OCI-LY7 (cell line): Measurements from ENCODE around the gene ASIC2. TPM values are rescaled to one million over a fixed set of nuclear protein-coding genes. Genes with fewer than 3 reads are reported as not detected.

Experiments used
- BruUV-seq: library from RNA; stranded (reverse); fragments of 400-500 nt; replicated peaks from 2 replicates; lab custom pipeline; 2021; lab: Mats Ljungman, UMichigan
- CTCF ChIA-PET: fragments of 300-600 bp; sonication (Branson Sonifier 250); formaldehyde crosslinking; loops from one replicate; lab custom pipeline; 2022; ENCODE audit warnings: antibody characterized with exemption; ENCODE audit not compliant: unreplicated experiment; lab: Charles Lee
- POLR2A ChIA-PET: fragments of 300-600 bp; sonication (Branson Sonifier 250); formaldehyde crosslinking; loops from one replicate; lab custom pipeline; 2022; ENCODE audit warnings: antibody characterized with exemption; lab: Charles Lee
- DNase-seq: peaks from one replicate; pipeline ENCODE4 v3.0.0-alpha.2; 2015; ENCODE audit warnings: low spot score
- H2AFZ ChIP-seq: fragments of 200-600 bp; sonication (generic), shearing (Covaris generic); 2 replicates; pipeline ENCODE4 v1.6.1; 2014; ENCODE audit warnings: mild to moderate bottlenecking, antibody characterized with exemption, low read length, moderate library complexity
- H3K27ac ChIP-seq: fragments of 200-600 bp; sonication (generic); 2 replicates; pipeline ENCODE4 v1.5.1; 2014; ENCODE audit warnings: mixed run types, low read depth, mild to moderate bottlenecking, moderate library complexity, low read length, inconsistent platforms; ENCODE audit not compliant: poor library complexity, severe bottlenecking
- H3K36me3 ChIP-seq: fragments of 200-600 bp; sonication (generic); 2 replicates; pipeline ENCODE4 v1.6.1; 2014; ENCODE audit warnings: mild to moderate bottlenecking, antibody characterized with exemption, low read length, moderate library complexity, mixed read lengths; ENCODE audit not compliant: insufficient read depth
- H3K4me1 ChIP-seq: fragments of 200-600 bp; sonication (generic); 2 replicates; pipeline ENCODE4 v1.5.1; 2014; ENCODE audit warnings: mild to moderate bottlenecking, low read length; ENCODE audit not compliant: insufficient read depth, poor library complexity, severe bottlenecking
- H3K4me2 ChIP-seq: fragments of 200-600 bp; sonication (generic); 2 replicates; pipeline ENCODE4 v1.6.1; 2014; ENCODE audit warnings: mild to moderate bottlenecking, low read length
- H3K4me3 ChIP-seq: fragments of 200-600 bp; sonication (generic); 2 replicates; pipeline ENCODE4 v1.5.1; 2014; ENCODE audit warnings: mild to moderate bottlenecking, low read depth, low read length; ENCODE audit not compliant: poor library complexity, severe bottlenecking
- H3K79me2 ChIP-seq: fragments of 200-600 bp; sonication (generic); 2 replicates; pipeline ENCODE4 v1.6.1; 2016; ENCODE audit warnings: low read depth, mild to moderate bottlenecking, low read length, moderate library complexity, mixed read lengths; ENCODE audit not compliant: insufficient read depth
- H3K9me2 ChIP-seq: fragments of 200-600 bp; sonication (generic); 2 replicates; pipeline ENCODE4 v1.6.1; 2016; ENCODE audit warnings: mild to moderate bottlenecking, low read length, mixed read lengths; ENCODE audit not compliant: insufficient read depth
- H3K9me3 ChIP-seq: fragments of 200-600 bp; sonication (generic); 2 replicates; pipeline ENCODE4 v1.6.1; 2014; ENCODE audit warnings: mild to moderate bottlenecking, mixed run types, low read length, mixed read lengths
- H4K20me1 ChIP-seq: fragments of 200-600 bp; sonication (generic); 2 replicates; pipeline ENCODE4 v1.6.1; 2014; ENCODE audit warnings: mild to moderate bottlenecking, antibody characterized with exemption, low read length, moderate library complexity, mixed read lengths; ENCODE audit not compliant: insufficient read depth
- CTCF ChIP-seq: fragments of 200-600 bp; sonication (generic); conservative IDR thresholded peaks from 2 replicates; pipeline ENCODE4 v1.5.1; 2014; ENCODE audit warnings: mild to moderate bottlenecking, antibody characterized with exemption, low read length, moderate library complexity, mixed read lengths
- EZH2phosphoT487 ChIP-seq: fragments of 200-600 bp; sonication (generic); IDR thresholded peaks from 2 replicates; pipeline ENCODE4 v1.6.1; 2018; ENCODE audit warnings: low read depth, borderline replicate concordance, mild to moderate bottlenecking, mixed run types, antibody characterized with exemption, low read length, moderate library complexity, mixed read lengths
- intact Hi-C: fragments of 100-400 bp; cut with micrococcal nuclease; formaldehyde crosslinking; loops from one replicate; pipeline ENCODE4 v1.10.0; 2022; ENCODE audit not compliant: unreplicated experiment
- total RNA-seq, 2 experiments: library from RNA; depleted of rRNA in 1 of 2; stranded (reverse); fragments of >200 nt in 1 of 2; shearing (Covaris generic) in 1 of 2; gene quantifications; 2 replicates each; pipeline ENCODE4 v1.2.3, GENCODE V29; 2014 to 2022

ASIC2 gene
- total RNA-seq, 2 experiments from 2014 or later = not detected

GRCh38 chr17:33175562-33175961 is 117.5 kb downstream of the ASIC2 start:
- no peaks in the 10 kb centered on the region for H3K9me2 ChIP-seq
- intact Hi-C loops = no loop called here
- ChIA-PET POLR2A (interaction anchor here (1.1 kb wide), 1 partner anchor 14 kb away, joined by 3 read pairs; no protein-coding TSS in a partner anchor), CTCF (interaction anchor here (1.1 kb wide), 1 partner anchor 20 kb away, joined by 3 read pairs; no protein-coding TSS in a partner anchor)
- DNase-seq = no peak
- no TSS peak for BruUV-seq
- H3K27ac ChIP-seq = no peak overlapping the region
- no peaks in the 10 kb centered on the region for H3K36me3 ChIP-seq
- no peaks in the 10 kb centered on the region for H4K20me1 ChIP-seq
- H3K4me3 ChIP-seq = no peak overlapping the region
- no peaks in the 10 kb centered on the region for H3K9me3 ChIP-seq
- H3K4me1 ChIP-seq = no peaks in the 10 kb centered on the region
- no peak for TF ChIP-seq CTCF
- no peak for TF ChIP-seq EZH2phosphoT487
- no peak overlapping the region for H3K4me2 ChIP-seq
- no peaks in the 10 kb centered on the region for H3K79me2 ChIP-seq
- H2AFZ ChIP-seq = no peak overlapping the region

- CTCF ChIA-PET = no interaction called here
- DNase-seq = no peak
- no peaks in the 10 kb centered on the region for H3K9me2 ChIP-seq
- H3K27ac ChIP-seq = no peak overlapping the region
- no peak overlapping the region for H3K4me3 ChIP-seq
- no peaks in the 10 kb centered on the region for H3K9me3 ChIP-seq
- no peaks in the 10 kb centered on the region for H3K79me2 ChIP-seq
- intact Hi-C loops = no loop called here
- no peak overlapping the region for H3K4me2 ChIP-seq
- H3K36me3 ChIP-seq = no peaks in the 10 kb centered on the region
- no peaks in the 10 kb centered on the region for H4K20me1 ChIP-seq
- BruUV-seq = no TSS peak
- H3K4me1 ChIP-seq = no peaks in the 10 kb centered on the region
- no peak for TF ChIP-seq CTCF
- TF ChIP-seq EZH2phosphoT487 = no peak
- no peak overlapping the region for H2AFZ ChIP-seq
- POLR2A ChIA-PET = no interaction called here
Measured at GRCh38 chr17:33171931-33172330, 121.2 kb downstream of the ASIC2 start.

- Histone ChIP-seq H3K4me3 (no peak overlapping the region), H2AFZ (no peak overlapping the region), H3K4me1 (no peaks in the 10 kb centered on the region), H3K4me2 (no peak overlapping the region), H3K79me2 (no peaks in the 10 kb centered on the region), H4K20me1 (no peaks in the 10 kb centered on the region), H3K36me3 (no peaks in the 10 kb centered on the region), H3K9me3 (no peaks in the 10 kb centered on the region), H3K27ac (no peak overlapping the region), H3K9me2 (no peaks in the 10 kb centered on the region)
- ChIA-PET POLR2A (no interaction called here), CTCF (no interaction called here)
- no peak for DNase-seq
- BruUV-seq = no TSS peak
- TF ChIP-seq CTCF (no peak), EZH2phosphoT487 (no peak)
- intact Hi-C loops = no loop called here
Measured at GRCh38 chr17:33169580-33170285, 123.4 kb downstream of the ASIC2 start.
